ENCODE data around the gene IL20. TPM values are rescaled to one million over a fixed set of nuclear protein-coding genes. Genes with fewer than 3 reads are reported as not detected.
A peak's percentile ranks its signal among the peaks of the same experiment; 100 is the strongest.

Gene IL20
- polyA plus RNA-seq, 4 donors: not detected

DNA sequence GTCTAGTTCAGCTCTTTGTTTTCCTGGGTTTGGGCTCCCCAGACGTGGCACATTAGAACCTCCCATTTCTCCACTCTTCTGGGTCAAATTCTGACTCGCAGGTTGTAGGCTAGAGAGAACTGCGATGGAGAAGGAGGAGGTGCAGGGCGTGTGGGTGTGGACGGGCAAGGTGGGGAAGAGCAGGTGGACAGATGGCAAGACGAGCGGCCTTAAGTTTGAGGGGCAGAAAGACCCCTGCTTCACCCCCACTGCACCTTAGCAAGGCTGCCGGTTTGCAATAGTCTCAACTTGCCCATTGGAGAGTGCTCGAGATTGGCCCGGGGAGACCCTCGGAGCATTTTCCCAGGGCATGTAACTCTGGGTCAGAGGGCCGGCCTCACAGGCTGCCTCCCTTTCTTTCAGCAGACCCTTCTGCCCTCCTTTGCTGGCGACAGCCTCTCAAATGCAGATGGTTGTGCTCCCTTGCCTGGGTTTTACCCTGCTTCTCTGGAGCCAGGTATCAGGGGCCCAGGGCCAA, 33.5 kb downstream of the IL20 start:
- no peak for DNase-seq (ENCODE audit: low read depth in 4 of 4, low spot score in 3 of 4)

DNA sequence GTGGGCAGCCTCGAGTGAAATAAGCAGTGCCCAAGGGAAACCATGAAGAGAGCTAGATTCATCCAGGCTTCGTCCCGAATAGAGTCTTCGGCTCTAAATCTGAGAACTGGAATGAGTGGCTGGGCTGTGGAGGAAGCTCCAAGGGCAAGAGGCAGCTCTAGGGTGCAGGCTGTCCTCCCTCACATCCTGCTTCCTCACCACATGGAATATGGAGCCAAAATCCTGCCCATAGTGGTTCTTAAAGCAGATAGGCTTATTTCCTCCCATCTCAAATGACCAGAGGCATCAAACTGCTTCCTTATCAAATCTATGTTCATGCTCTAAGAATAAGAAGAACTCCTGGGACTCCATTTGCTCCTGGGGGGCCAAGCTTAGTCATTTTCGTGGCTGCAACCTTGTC, 34.3 kb downstream of the IL20 start:
- no peak for DNase-seq (ENCODE audit: low read depth in 4 of 4, low spot score in 3 of 4)

DNA sequence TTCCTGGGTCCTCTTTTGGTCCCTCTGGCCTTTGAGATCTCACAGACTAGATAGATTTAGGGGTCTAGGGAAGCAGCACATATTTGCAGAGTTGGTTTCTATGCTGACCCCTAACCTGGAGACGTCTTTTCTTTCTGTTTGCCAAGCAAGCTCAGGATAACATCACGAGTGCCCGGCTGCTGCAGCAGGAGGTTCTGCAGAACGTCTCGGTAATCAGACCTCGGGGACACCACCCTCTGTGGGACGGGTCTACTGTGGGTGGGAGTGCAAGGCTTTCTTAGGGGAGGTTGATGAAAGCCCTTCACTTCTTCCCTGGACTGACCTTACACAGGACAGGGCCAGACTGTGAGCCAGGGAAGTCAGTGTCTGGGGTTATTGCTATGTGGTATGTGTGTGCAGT, 34.7 kb downstream of the IL20 start:
- DNase-seq (ENCODE audit: low read depth in 4 of 4, low spot score in 3 of 4): no peak

- DNase-seq (ENCODE audit: low read depth in 4 of 4, low spot score in 3 of 4): no peak
Measured at GRCh38 chr1:206901944-206902343, 36.5 kb downstream of the IL20 start.

DNA sequence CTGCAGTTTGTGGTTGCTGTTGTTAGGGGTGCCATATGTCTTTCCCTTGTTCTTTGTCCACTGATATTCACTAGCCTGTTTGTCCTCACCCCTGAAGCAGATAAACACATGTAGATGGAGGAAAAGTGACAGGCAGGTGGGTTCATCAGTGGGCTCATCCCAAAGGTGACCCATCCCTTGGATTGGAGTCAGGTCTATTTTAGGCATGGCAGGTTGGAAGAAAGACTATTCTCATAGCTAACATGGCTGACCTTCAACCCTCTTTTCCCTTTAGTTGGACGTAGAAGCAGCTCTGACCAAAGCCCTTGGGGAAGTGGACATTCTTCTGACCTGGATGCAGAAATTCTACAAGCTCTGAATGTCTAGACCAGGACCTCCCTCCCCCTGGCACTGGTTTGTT, 37.3 kb downstream of the IL20 start:
- no peak for DNase-seq (ENCODE audit: low read depth in 4 of 4, low spot score in 3 of 4)

- no peak for DNase-seq (ENCODE audit: low read depth in 4 of 4, low spot score in 3 of 4)
Measured at GRCh38 chr1:206903687-206904086, 38.3 kb downstream of the IL20 start.

DNA sequence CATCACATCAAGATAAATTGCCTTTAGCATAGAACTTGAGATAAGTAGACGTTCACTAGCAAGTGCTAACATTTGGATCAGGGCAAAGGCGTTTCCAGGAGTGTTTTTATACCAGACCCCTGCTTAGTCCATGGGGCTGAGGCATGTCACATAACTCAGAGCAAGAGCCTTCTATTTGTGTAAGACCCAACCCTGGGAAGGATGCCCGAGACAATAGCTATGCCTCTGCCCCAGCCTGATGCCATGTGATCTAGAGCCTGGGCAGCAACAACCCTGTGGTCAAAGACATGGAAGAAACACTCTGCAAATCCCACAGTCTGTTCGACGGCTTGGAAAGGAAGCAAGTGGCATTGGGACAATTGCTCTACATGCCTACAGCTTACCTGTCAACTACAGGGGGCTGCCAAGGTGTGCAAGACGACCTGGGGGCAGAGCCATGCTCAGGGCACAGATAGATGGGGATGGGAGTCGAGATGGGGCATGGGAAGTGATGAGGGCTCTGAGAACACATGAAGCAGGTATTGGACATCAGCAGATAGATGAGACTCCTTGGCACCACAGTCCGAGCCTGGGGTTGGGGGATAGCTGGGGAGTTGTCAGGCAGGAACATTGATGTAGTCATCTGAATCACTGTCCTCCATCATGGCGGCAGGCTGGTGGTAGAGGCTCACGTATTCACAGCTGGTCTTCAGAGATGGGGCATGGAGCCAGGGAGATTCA, 39.2 kb downstream of the IL20 start:
- DNase-seq (ENCODE audit: low read depth in 4 of 4, low spot score in 3 of 4): no peak

- DNase-seq (ENCODE audit: low read depth in 4 of 4, low spot score in 3 of 4): no peak
Measured at GRCh38 chr1:206905295-206906164, 40.1 kb downstream of the IL20 start.

GRCh38 chr1:206907304-206907991, 42.0 kb downstream of the IL20 start:
- DNase-seq (ENCODE audit: low read depth in 4 of 4, low spot score in 3 of 4): no peak

- DNase-seq (ENCODE audit: low read depth in 4 of 4, low spot score in 3 of 4): no peak
Measured at GRCh38 chr1:206908038-206908437, 42.6 kb downstream of the IL20 start.

GRCh38 chr1:206909161-206909882, 43.9 kb downstream of the IL20 start:
- peak in 3 of 4 donors; percentile 49 to 82 (median 68) for DNase-seq (ENCODE audit: low read depth in 4 of 4, low spot score in 3 of 4)

DNA sequence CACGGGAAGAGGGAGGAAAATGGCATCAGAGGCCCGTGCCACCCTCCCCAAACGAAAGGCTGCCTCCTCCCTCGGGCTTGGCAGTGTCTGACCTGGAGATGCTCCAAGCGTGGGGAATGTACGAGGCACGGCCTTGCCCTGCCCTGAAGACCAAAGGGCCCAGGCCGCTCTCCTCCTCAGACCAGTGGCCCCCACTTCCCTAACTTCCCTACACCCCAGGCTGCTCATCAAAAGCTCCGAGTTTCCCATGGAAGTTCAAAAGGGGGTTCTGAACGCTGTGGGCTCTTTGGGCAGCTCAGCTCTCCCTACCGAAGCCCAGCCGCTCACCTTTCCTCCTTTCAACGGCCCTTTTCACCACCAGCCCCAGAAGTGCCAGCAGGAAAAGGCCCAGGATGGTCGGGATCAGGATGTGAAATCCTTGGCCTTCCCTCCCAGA, 44.5 kb downstream of the IL20 start:
- no peak for DNase-seq (ENCODE audit: low read depth in 4 of 4, low spot score in 3 of 4)

DNA sequence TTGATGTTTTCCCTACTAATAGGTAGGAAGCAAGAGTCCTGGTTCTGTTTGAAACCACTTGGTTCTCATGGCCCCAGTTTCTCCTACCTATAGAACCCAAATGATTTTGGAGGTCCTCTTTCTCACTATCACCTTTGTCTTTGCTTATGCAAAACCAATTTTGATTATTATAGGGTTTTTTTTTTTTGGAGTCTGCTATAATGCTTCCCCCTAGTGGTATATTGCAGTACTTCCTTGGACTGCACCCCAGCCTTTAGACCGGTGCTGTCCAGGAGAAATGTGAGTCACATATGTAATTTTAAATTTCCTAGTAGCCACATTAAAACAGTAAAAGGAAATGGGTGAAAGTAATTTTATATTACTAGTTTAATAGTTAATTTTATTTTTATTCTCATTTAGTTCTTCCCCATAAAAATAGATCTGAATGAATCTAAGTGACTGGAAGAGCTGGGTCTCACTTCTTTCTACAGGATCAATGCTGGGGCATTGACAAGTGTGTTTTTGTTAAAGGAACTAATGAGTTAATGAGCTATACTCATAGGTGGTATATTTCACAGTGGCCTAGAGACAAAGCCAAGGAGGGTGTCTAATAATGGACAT, 45.7 kb downstream of the IL20 start:
- no peak for DNase-seq (ENCODE audit: low read depth in 4 of 4, low spot score in 3 of 4)

DNA sequence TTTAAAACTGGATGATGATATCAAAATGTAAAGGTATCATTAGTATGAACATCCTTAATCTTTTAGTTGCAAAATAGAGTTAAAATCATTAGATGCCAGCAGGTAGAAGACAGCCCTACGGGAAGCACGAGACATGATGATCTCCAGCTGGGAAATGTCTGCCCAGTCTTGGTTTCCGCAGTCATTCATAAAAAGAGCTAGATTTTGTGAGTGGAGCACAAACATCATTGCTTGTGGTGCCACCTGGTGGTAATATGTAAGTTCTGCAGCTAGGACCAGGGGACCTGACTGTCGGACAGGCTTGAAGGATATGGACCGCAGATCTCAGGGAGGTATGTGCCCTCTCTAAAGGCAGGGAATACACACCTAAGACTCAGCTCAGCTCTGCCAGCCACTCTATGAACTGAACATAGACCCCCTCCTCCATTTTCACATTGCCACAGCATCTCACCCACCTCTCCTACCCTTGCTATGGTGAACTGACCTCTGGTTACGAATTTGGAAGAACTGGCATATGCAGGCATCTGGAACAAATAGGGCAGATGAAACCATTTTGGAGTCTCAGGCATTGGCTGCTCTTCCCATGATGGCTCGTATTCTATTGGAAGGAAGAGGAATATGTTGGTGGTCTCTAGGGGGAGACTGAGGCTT, 47.1 kb downstream of the IL20 start:
- peak in 2 of 4 donors; percentile 64 to 66 for DNase-seq (ENCODE audit: low read depth in 4 of 4, low spot score in 3 of 4)

DNA sequence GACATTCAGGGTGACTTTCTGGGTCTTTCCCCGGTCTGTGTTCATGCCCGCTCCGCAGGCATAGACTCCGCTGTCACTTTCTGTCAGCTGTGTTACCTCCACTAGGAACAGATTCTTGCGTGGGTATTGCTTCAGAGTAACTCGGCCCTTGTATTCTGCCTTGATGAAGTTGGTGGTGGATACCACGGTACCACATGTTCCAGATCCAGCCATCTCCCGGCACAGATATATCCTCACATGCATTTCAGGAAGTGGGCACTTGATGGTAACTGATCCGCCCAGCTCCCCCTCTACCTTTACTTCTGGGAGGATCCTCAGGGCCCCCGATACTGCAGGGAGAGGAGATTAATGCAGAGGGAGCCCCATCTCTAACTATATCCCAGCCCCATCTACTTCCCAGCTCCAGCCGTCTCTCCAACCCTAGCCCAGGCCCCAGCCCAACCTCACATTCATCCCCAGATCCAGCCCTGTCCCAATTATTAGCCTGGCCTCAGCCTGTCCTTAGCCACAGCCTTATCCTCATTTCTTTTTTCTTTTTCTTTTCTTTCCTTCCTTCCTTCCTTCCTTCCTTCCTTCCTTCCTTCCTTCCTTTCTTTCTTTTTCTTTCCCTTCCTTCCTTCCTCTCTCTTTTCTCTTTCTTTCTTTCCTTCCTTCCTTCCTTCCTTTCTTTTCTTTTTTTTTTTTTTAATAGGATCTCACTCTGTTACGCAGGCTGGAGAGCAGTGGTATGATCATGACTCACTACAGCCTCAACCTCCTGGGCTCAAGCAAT, 48.5 kb downstream of the IL20 start:
- no peak for DNase-seq (ENCODE audit: low read depth in 4 of 4, low spot score in 3 of 4)

GRCh38 chr1:206915030-206915735, 49.8 kb downstream of the IL20 start:
- no peak for DNase-seq (ENCODE audit: low read depth in 4 of 4, low spot score in 3 of 4)

- DNase-seq (ENCODE audit: low read depth in 4 of 4, low spot score in 3 of 4): no peak
Measured at GRCh38 chr1:206916000-206916709, 50.7 kb downstream of the IL20 start.

- DNase-seq (ENCODE audit: low read depth in 4 of 4, low spot score in 3 of 4): no peak
Measured at GRCh38 chr1:206918076-206918475, 52.7 kb downstream of the IL20 start.

Measured in left renal pelvis (tissue), 4 donors.